Sigmoid colon (tissue), 4 donors: ENCODE measurements around the gene UST.

ENCODE experiments used
- CTCF ChIP-seq, 4 experiments: fragments of 450-650 bp in 3 of 4; fragments of 200-600 bp in 1 of 4; IDR thresholded peaks; one replicate each; pipeline ENCODE4 v1.5.1; 2016 to 2019; ENCODE audit warnings: antibody characterized with exemption in 4 of 4, mild to moderate bottlenecking in 3 of 4, moderate library complexity in 2 of 4
- POLR2A ChIP-seq, 2 donors: fragments of 450-650 bp; IDR thresholded peaks; one replicate each; pipeline ENCODE4 v1.6.1; 2016; ENCODE audit warnings: antibody characterized with exemption in 2 of 2, mild to moderate bottlenecking in 2 of 2, moderate library complexity in 2 of 2
- POLR2AphosphoS5 ChIP-seq, 4 donors: sonication (generic); formaldehyde crosslinking; IDR thresholded peaks; one replicate each; pipeline ENCODE4 v1.6.1; 2017; ENCODE audit warnings: antibody characterized with exemption in 4 of 4

GRCh38 chr6:148965287-148965686 is 218.5 kb downstream of the UST start:
- TF ChIP-seq CTCF (IDR thresholded peaks at IDR 0.05) (no peak), POLR2A (IDR thresholded peaks at IDR 0.05) (no peak), POLR2AphosphoS5 (IDR thresholded peaks at IDR 0.05) (no peak)
